Hepatocyte (in vitro differentiated cells): ENCODE measurements around the gene TMED10.

ENCODE experiments used
- CTCF ChIP-seq: fragments of 200-600 bp; sonication (generic); IDR thresholded peaks from 2 replicates; pipeline ENCODE4 v1.5.1; 2016; ENCODE audit warnings: antibody characterized with exemption, mild to moderate bottlenecking; ENCODE audit not compliant: poor library complexity
- EZH2 ChIP-seq: fragments of 200-600 bp; sonication (generic); IDR thresholded peaks from 2 replicates; pipeline ENCODE4 v1.6.1; 2016; ENCODE audit warnings: antibody characterized with exemption, mild to moderate bottlenecking, borderline replicate concordance
- EZH2phosphoT487 ChIP-seq: fragments of 200-600 bp; sonication (generic); IDR thresholded peaks from one replicate; pipeline ENCODE4 v1.6.1; 2018; ENCODE audit warnings: antibody characterized with exemption, mild to moderate bottlenecking, low read depth, moderate library complexity; ENCODE audit not compliant: unreplicated experiment, severe bottlenecking

- TF ChIP-seq CTCF (no peak), EZH2phosphoT487 (no peak), EZH2 (no peak)
These were observed 11.7 kb upstream of the TMED10 start for GRCh38 chr14:75188086-75188485.
